GM19438 (cell line): ENCODE results near the gene RNF11.
"Not testable (repeated sequence)": the region's sequence is repeated elsewhere in the genome, so short reads cannot be mapped to it uniquely, and the experiment has no call there.

Source experiments
- ATAC-seq: cut with Tn5 transposase; IDR thresholded peaks from one replicate; pipeline ENCODE4 v1.9.1; 2021; ENCODE audit warnings: low read depth; ENCODE audit not compliant: unreplicated experiment

The RNF11 gene

GRCh38 chr1:51235673-51236530 is at the start of gene RNF11:
RNF11 (plus strand) TSS chr1:51236273; CDS start chr1:51236757, 484 bp downstream.
- ATAC-seq, result peak; percentile 66

- no peak for ATAC-seq
Observed at GRCh38 chr1:51188230-51188629, 47.8 kb upstream of the RNF11 start.

GRCh38 chr1:51189421-51190073 is 46.5 kb upstream of the RNF11 start:
- no peak for ATAC-seq

GRCh38 chr1:51190961-51191360 is 45.1 kb upstream of the RNF11 start:
- ATAC-seq, result no peak

- ATAC-seq, result no peak
Observed at GRCh38 chr1:51192213-51192843, 43.7 kb upstream of the RNF11 start.

- no peak for ATAC-seq
Observed at GRCh38 chr1:51193564-51193963, 42.5 kb upstream of the RNF11 start.

- ATAC-seq, result no peak
Observed at GRCh38 chr1:51203121-51203873, 32.8 kb upstream of the RNF11 start.

- ATAC-seq, result no peak
Observed at GRCh38 chr1:51203874-51204245, 32.2 kb upstream of the RNF11 start.

GRCh38 chr1:51210055-51210454 is 26.0 kb upstream of the RNF11 start:
- ATAC-seq, result no peak

GRCh38 chr1:51210676-51211075 is 25.4 kb upstream of the RNF11 start:
- ATAC-seq, result no peak

GRCh38 chr1:51214615-51215131 is 21.4 kb upstream of the RNF11 start:
- ATAC-seq, result no peak

- ATAC-seq, result no peak
Observed at GRCh38 chr1:51215169-51215568, 20.9 kb upstream of the RNF11 start.

- no peak for ATAC-seq
Observed at GRCh38 chr1:51216631-51217030, 19.4 kb upstream of the RNF11 start.

GRCh38 chr1:51217101-51217500 is 19.0 kb upstream of the RNF11 start:
- no peak for ATAC-seq

- no peak for ATAC-seq
Observed at GRCh38 chr1:51218570-51218969, 17.5 kb upstream of the RNF11 start.

- no peak for ATAC-seq
Observed at GRCh38 chr1:51219022-51219421, 17.1 kb upstream of the RNF11 start.

GRCh38 chr1:51221529-51221928 is 14.5 kb upstream of the RNF11 start:
- ATAC-seq, result not testable (repeated sequence)

- no peak for ATAC-seq
Observed at GRCh38 chr1:51222136-51222787, 13.8 kb upstream of the RNF11 start.

- no peak for ATAC-seq
Observed at GRCh38 chr1:51222809-51223208, 13.3 kb upstream of the RNF11 start.

GRCh38 chr1:51224255-51224654 is 11.8 kb upstream of the RNF11 start:
- ATAC-seq, result no peak
